ENCODE measurements around the gene SNX12. TPM values are rescaled to one million over a fixed set of nuclear protein-coding genes. Genes with fewer than 3 reads are reported as not detected.
A peak's percentile ranks its signal among the peaks of the same experiment; 100 is the strongest.
"Not testable (repeated sequence)": the region's sequence is repeated elsewhere in the genome, so short reads cannot be mapped to it uniquely, and the experiment has no call there.

SNX12 gene
- total RNA-seq, 1 donor from 2014 or later: 76.6 TPM

- DNase-seq (ENCODE audit: low read depth in 2 of 2): no peak
These were observed 23.1 kb upstream of the SNX12 start for GRCh38 chrX:71091263-71091662.

GRCh38 chrX:71085900-71086299, 17.8 kb upstream of the SNX12 start:
- no peak for DNase-seq (ENCODE audit: low read depth in 2 of 2)

- DNase-seq (ENCODE audit: low read depth in 2 of 2): no peak
These were observed 14.7 kb upstream of the SNX12 start for GRCh38 chrX:71082822-71083221.

GRCh38 chrX:71082124-71082647, 14.1 kb upstream of the SNX12 start:
- no peak for DNase-seq (ENCODE audit: low read depth in 2 of 2)

GRCh38 chrX:71081330-71082123, 13.4 kb upstream of the SNX12 start:
- peak in 1 of 2 donors; percentile 82 for DNase-seq (ENCODE audit: low read depth in 2 of 2)

GRCh38 chrX:71070531-71070930, 2.4 kb upstream of the SNX12 start:
- no peak for DNase-seq (ENCODE audit: low read depth in 2 of 2)

GRCh38 chrX:71067712-71068043, 456 bp downstream of the SNX12 start:
- DNase-seq (ENCODE audit: low read depth in 2 of 2): no peak

- DNase-seq (ENCODE audit: low read depth in 2 of 2): no peak
These were observed 1.0 kb downstream of the SNX12 start for GRCh38 chrX:71067089-71067488.

GRCh38 chrX:71060127-71060526, 8.0 kb downstream of the SNX12 start:
- no peak for DNase-seq (ENCODE audit: low read depth in 2 of 2)

GRCh38 chrX:71057848-71058530, 10.1 kb downstream of the SNX12 start:
- DNase-seq (ENCODE audit: low read depth in 2 of 2): no peak

- no peak for DNase-seq (ENCODE audit: low read depth in 2 of 2)
These were observed 11.3 kb downstream of the SNX12 start for GRCh38 chrX:71056867-71057266.

GRCh38 chrX:71053217-71053621, 14.9 kb downstream of the SNX12 start:
- DNase-seq (ENCODE audit: low read depth in 2 of 2): peak; percentile 48 to 79

GRCh38 chrX:71052721-71053120, 15.4 kb downstream of the SNX12 start:
- DNase-seq (ENCODE audit: low read depth in 2 of 2): peak in 1 of 2 donors; percentile 15

GRCh38 chrX:71047891-71048290, 20.2 kb downstream of the SNX12 start:
- not testable (repeated sequence) for DNase-seq (ENCODE audit: low read depth in 2 of 2)

GRCh38 chrX:71017396-71017939, 50.7 kb downstream of the SNX12 start:
- DNase-seq (ENCODE audit: low read depth in 2 of 2): peak; percentile 19 to 38

Other genes starting within 250 kb of the SNX12 start
- not detected in 2 replicates for gene TEX11, start 159.6 kb downstream of the SNX12 start, total RNA-seq
- not detected in 2 replicates for gene SLC7A3, start 137.2 kb downstream of the SNX12 start, total RNA-seq
- 5.2 and 11.7 TPM in 2 replicates for gene FOXO4, start 27.5 kb upstream of the SNX12 start, total RNA-seq
- not detected in 2 replicates for gene CXorf65, start 38.4 kb upstream of the SNX12 start, total RNA-seq
- not detected in 2 replicates for gene IL2RG, start 43.2 kb upstream of the SNX12 start, total RNA-seq
- gene MED12, start 50.3 kb upstream of the SNX12 start, total RNA-seq: 23.8 and 30.0 TPM in 2 replicates
- gene NLGN3, start 76.5 kb upstream of the SNX12 start, total RNA-seq: under 0.01 TPM in 2 replicates
- gene GJB1, start 154.9 kb upstream of the SNX12 start, total RNA-seq: not detected in 2 replicates
- gene ZMYM3, start 185.8 kb upstream of the SNX12 start, total RNA-seq: 7.9 and 8.5 TPM in 2 replicates
- gene NONO, start 215.3 kb upstream of the SNX12 start, total RNA-seq: 280 and 309 TPM in 2 replicates
- gene ITGB1BP2, start 233.4 kb upstream of the SNX12 start, total RNA-seq: 0.22 and 0.40 TPM in 2 replicates